SH-SY5Y (cell line): Measurements from ENCODE around the gene RABL6.

ENCODE experiments used
- GATA2 ChIP-seq: IDR thresholded peaks from 2 replicates; pipeline ENCODE4 v1.6.1; 2011; ENCODE audit warnings: mild to moderate bottlenecking, low read depth, low read length
- GATA3 ChIP-seq: IDR thresholded peaks from 2 replicates; pipeline ENCODE4 v1.6.1; 2011; ENCODE audit warnings: low read depth, mild to moderate bottlenecking, low read length, moderate library complexity

The RABL6 gene

GRCh38 chr9:136791516-136792276 lies 16.1 kb upstream of the RABL6 start:
- no peak for TF ChIP-seq GATA3
- no peak for TF ChIP-seq GATA2

DNA sequence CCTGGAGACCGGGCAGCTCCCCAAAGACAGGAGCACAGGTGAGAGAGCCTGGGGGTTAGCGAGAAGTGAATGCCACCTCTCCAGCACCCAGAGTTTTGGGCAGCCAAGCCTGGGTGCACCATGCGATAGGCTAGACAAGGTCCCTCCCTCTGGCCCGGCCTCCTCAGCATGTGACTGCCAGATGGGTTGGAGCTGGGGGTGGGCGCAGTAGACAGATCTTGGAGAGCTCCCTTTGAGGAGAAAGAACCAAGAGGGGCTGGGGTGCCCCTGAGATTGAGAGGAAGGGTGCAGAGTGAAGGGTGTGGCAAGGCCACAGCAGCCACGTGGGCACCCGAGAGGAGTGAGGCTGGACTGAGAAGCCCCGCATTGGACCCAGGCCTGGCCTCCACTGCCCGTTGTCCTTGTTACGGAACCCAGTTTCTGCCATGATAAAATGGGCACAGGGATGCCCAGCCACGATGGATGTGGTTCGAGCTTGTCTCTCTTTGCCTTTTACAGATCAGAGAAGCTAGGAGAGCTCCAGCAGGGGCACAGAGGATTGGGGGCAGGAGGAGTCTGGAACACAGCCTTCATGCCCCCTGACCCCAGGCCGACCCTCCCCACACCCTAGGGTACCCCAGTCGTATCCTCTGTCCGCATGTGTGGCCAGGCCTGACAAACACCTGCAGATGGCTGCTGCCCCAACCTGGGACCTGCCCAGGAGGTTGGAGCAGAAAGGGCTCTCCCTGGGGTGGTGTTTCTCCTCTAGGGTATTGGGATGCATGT lies 15.2 kb upstream of the RABL6 start:
- no peak for TF ChIP-seq GATA2
- TF ChIP-seq GATA3: no peak

- TF ChIP-seq GATA3: no peak
- TF ChIP-seq GATA2: no peak
These were observed 14.4 kb upstream of the RABL6 start for GRCh38 chr9:136793086-136793946.

DNA sequence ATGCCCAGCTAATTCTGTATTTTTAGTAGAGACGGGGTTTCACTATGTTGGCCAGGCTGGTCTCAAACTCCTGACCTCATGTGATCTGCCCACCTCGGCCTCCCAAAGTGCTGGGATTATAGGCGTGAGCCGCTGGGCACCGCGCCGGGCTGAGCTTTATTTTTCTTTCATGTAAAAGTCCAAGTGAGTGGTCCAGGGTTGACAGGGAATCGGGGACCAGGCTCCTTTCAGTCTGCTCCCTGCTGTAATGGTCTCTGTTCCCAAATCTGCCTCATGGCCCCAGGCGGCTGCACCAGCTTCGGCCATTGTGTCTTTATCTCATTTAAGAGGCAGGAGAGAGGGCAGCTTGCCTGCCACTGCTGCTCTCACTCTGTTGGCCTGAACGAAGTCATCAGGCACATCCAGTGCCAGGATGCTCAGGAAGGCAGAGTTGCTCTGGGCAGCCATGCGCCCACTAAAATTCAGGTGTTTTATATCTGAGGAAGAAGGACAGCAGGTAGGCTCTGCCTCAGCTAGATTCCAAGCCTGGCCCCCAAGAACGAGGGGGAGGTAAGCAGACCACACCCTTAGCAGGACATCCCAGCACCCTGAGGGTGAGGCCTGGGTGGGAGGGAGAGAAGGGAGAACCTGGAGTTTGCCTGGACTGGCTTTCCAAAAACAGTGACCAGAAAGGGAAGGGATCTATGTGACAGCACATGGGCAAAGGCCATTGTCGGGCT lies 13.3 kb upstream of the RABL6 start:
- TF ChIP-seq GATA2 (no peak), GATA3 (no peak)

DNA sequence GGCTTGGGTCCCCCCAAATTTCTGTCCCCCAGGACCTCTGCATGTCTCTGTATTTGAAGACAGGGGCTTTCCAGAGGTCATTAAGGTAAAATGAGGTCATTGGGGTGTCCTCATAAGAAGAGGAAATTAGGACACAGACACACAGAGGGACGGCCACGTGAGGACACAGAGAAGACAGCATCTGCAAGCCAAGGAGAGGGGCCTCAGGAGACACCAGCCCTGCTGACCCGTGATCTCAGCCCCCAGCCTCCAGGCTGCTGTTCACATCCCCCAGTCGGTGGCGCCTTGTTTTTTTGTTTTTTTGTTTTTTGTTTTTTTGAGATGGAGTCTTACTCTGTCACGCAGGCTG lies 12.8 kb upstream of the RABL6 start:
- no peak for TF ChIP-seq GATA3
- no peak for TF ChIP-seq GATA2

- TF ChIP-seq GATA3 (no peak), GATA2 (no peak)
These were observed 11.4 kb upstream of the RABL6 start, which contains the start of gene CCDC183 for GRCh38 chr9:136796238-136796774. TSS of gene CCDC183 (plus strand) at chr9:136796338. CDS start at chr9:136796398, 60 bp downstream.

- TF ChIP-seq GATA3 (no peak), GATA2 (no peak)
These were observed 9.1 kb upstream of the RABL6 start for GRCh38 chr9:136798708-136799078.

- TF ChIP-seq GATA3 (no peak), GATA2 (no peak)
These were observed 8.5 kb upstream of the RABL6 start for GRCh38 chr9:136799079-136799853.

GRCh38 chr9:136799854-136800657 lies 7.7 kb upstream of the RABL6 start:
- no peak for TF ChIP-seq GATA3

GRCh38 chr9:136802321-136802720 lies 5.4 kb upstream of the RABL6 start:
- no peak for TF ChIP-seq GATA2
- TF ChIP-seq GATA3: no peak

DNA sequence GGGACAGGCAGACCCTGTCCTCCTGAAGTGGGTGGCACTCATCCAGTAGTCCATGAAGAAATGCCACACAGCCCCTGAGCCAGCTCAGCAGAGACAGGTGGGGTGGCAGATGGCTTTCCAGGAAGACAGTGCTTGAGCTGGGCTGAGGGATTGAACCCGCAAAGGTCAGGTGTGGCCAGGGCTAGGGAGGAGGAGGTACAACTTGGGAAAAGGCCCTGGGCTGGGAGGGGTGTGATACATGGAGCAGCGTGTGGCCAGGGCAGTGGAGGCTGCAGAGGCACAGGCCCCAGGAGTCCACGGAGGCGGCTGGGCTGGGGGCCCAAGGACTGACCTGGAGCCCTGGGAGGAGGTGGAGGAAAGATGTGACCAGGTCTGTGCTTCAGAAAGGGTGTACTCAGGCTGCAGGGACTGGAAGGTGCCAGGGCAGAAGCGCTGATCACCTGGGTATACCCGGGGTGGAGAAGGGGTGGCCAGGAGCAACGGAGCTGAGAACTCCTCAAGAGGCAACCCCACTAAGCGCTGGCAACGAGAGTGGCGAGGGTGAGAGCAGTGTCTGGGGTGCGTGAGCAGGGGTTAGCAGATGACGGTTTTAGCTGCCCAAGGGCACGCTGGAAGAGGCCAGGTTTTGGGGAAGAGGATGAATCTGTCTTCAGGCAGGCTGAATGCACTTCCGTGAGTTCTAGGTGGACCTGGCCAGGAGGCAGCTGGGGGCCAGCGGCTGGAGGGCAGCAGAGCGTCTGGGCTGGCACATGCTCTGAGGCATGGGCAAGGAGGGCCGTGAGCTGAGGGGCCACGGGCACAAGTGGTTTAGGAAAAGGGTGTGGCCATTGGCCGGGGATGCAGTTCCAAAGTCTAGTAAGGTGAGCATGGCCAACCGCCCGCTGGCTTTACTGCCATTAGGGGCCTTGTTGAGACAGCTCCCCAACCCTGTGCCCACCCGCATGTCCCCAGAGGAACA lies 3.9 kb upstream of the RABL6 start:
- TF ChIP-seq GATA3: no peak
- TF ChIP-seq GATA2: no peak
